ENCODE data around the gene ZDHHC5. TPM values are rescaled to one million over a fixed set of nuclear protein-coding genes. Genes with fewer than 3 reads are reported as not detected.
"Not testable (repeated sequence)": the region's sequence is repeated elsewhere in the genome, so short reads cannot be mapped to it uniquely, and the experiment has no call there.

The ZDHHC5 gene
- total RNA-seq, 1 donor from 2014 or later = 78.4 TPM

- H3K4me1 Mint-ChIP-seq (ENCODE audit: low read depth); H3K27me3 Mint-ChIP-seq (ENCODE audit: insufficient read depth); H3K4me3 Mint-ChIP-seq; DNase-seq (ENCODE audit: low spot score); intact Hi-C loops (cut with micrococcal nuclease); H3K27ac Mint-ChIP-seq; H3K9me3 Mint-ChIP-seq: not testable (repeated sequence)
- H3K36me3 Mint-ChIP-seq (ENCODE audit: low read depth) = peaks cover 35% of the 10 kb centered on the region
Measured at GRCh38 chr11:57690474-57690873, 22.6 kb downstream of the ZDHHC5 start.

- Mint-ChIP-seq H3K36me3 (ENCODE audit: low read depth) (peaks cover 34% of the 10 kb centered on the region), H3K27ac (no peak overlapping the region), H3K9me3 (no peaks in the 10 kb centered on the region), H3K27me3 (ENCODE audit: insufficient read depth) (no peaks in the 10 kb centered on the region), H3K4me3 (no peak overlapping the region), H3K4me1 (ENCODE audit: low read depth) (no peaks in the 10 kb centered on the region)
- intact Hi-C loops (cut with micrococcal nuclease) = no loop called here
- no peak for DNase-seq (ENCODE audit: low spot score)
Measured at GRCh38 chr11:57698843-57699365, 31.0 kb downstream of the ZDHHC5 start.

GRCh38 chr11:57699813-57700212 is 31.9 kb downstream of the ZDHHC5 start:
- peaks cover 43% of the 10 kb centered on the region for H3K36me3 Mint-ChIP-seq (ENCODE audit: low read depth)

GRCh38 chr11:57700425-57700824 is 32.5 kb downstream of the ZDHHC5 start:
- no peak for DNase-seq (ENCODE audit: low spot score)
- Mint-ChIP-seq H3K4me3 (no peak overlapping the region), H3K27ac (no peak overlapping the region), H3K9me3 (no peaks in the 10 kb centered on the region), H3K4me1 (ENCODE audit: low read depth) (no peaks in the 10 kb centered on the region), H3K27me3 (ENCODE audit: insufficient read depth) (no peaks in the 10 kb centered on the region), H3K36me3 (ENCODE audit: low read depth) (peaks cover 46% of the 10 kb centered on the region)
- intact Hi-C loops (cut with micrococcal nuclease) = no loop called here

More at GRCh38 chr11:57699813-57700212, 31.9 kb downstream of the ZDHHC5 start:
- Mint-ChIP-seq H3K9me3 (no peaks in the 10 kb centered on the region), H3K27ac (no peak overlapping the region), H3K27me3 (ENCODE audit: insufficient read depth) (no peaks in the 10 kb centered on the region), H3K4me1 (ENCODE audit: low read depth) (no peaks in the 10 kb centered on the region), H3K4me3 (no peak overlapping the region)
- intact Hi-C loops (cut with micrococcal nuclease) = no loop called here
- no peak for DNase-seq (ENCODE audit: low spot score)

- H3K4me1 Mint-ChIP-seq (ENCODE audit: low read depth) = peaks cover 8% of the 10 kb centered on the region
- intact Hi-C loops (cut with micrococcal nuclease) = no loop called here
- no peaks in the 10 kb centered on the region for H3K27me3 Mint-ChIP-seq (ENCODE audit: insufficient read depth)
- no peaks in the 10 kb centered on the region for H3K9me3 Mint-ChIP-seq
- peaks cover 47% of the 10 kb centered on the region for H3K36me3 Mint-ChIP-seq (ENCODE audit: low read depth)
- DNase-seq (ENCODE audit: low spot score) = no peak
- no peak overlapping the region for H3K27ac Mint-ChIP-seq
- H3K4me3 Mint-ChIP-seq = no peak overlapping the region
Measured at GRCh38 chr11:57703341-57703740, 35.4 kb downstream of the ZDHHC5 start.

- DNase-seq (ENCODE audit: low spot score) = no peak
- H3K27ac Mint-ChIP-seq = peak overlapping the region; percentile 48
- H3K36me3 Mint-ChIP-seq (ENCODE audit: low read depth) = peaks cover 42% of the 10 kb centered on the region
- peaks cover 20% of the 10 kb centered on the region for H3K4me1 Mint-ChIP-seq (ENCODE audit: low read depth)
- H3K4me3 Mint-ChIP-seq = no peak overlapping the region
- no peaks in the 10 kb centered on the region for H3K27me3 Mint-ChIP-seq (ENCODE audit: insufficient read depth)
- intact Hi-C loops (cut with micrococcal nuclease) = no loop called here
- H3K9me3 Mint-ChIP-seq = no peaks in the 10 kb centered on the region
Measured at GRCh38 chr11:57704932-57705331, 37.0 kb downstream of the ZDHHC5 start.

GRCh38 chr11:57705432-57705831 is 37.5 kb downstream of the ZDHHC5 start:
- H3K4me3 Mint-ChIP-seq; intact Hi-C loops (cut with micrococcal nuclease); H3K27me3 Mint-ChIP-seq (ENCODE audit: insufficient read depth); H3K27ac Mint-ChIP-seq; H3K9me3 Mint-ChIP-seq; DNase-seq (ENCODE audit: low spot score): not testable (repeated sequence)
- H3K36me3 Mint-ChIP-seq (ENCODE audit: low read depth) = peaks cover 42% of the 10 kb centered on the region
- peaks cover 25% of the 10 kb centered on the region for H3K4me1 Mint-ChIP-seq (ENCODE audit: low read depth)

- peak overlapping the region; percentile 21 for H3K27ac Mint-ChIP-seq
- H3K36me3 Mint-ChIP-seq (ENCODE audit: low read depth) = peaks cover 27% of the 10 kb centered on the region
- DNase-seq (ENCODE audit: low spot score) = no peak
- H3K9me3 Mint-ChIP-seq = no peaks in the 10 kb centered on the region
- H3K4me1 Mint-ChIP-seq (ENCODE audit: low read depth) = peaks cover 55% of the 10 kb centered on the region
- intact Hi-C loops (cut with micrococcal nuclease) = loop anchor here (10.0 kb wide), 1 partner anchor 1845 kb away; no protein-coding TSS in a partner anchor
- no peaks in the 10 kb centered on the region for H3K27me3 Mint-ChIP-seq (ENCODE audit: insufficient read depth)
- peak overlapping the region; percentile 97 for H3K4me3 Mint-ChIP-seq
Measured at GRCh38 chr11:57709802-57710367, 42.0 kb downstream of the ZDHHC5 start.

- H3K36me3 Mint-ChIP-seq (ENCODE audit: low read depth) = peaks cover 22% of the 10 kb centered on the region
- peak within 1 kb of the TSS; percentile 94 for H3K27ac Mint-ChIP-seq
- H3K4me1 Mint-ChIP-seq (ENCODE audit: low read depth) = peaks cover 55% of the 10 kb centered on the region
- intact Hi-C loops (cut with micrococcal nuclease) = loop anchor here (1.0 to 10.0 kb wide), 13 partner anchors 30 to 1843 kb away; partner anchors contain the start of genes CLP1, SELENOH, SSRP1 and TIMM10
- no peaks in the 10 kb centered on the region for H3K27me3 Mint-ChIP-seq (ENCODE audit: insufficient read depth)
- DNase-seq (ENCODE audit: low spot score) = peak; percentile 74
- peak within 1 kb of the TSS; percentile 97 for H3K4me3 Mint-ChIP-seq
- no peaks in the 10 kb centered on the region for H3K9me3 Mint-ChIP-seq
Measured at GRCh38 chr11:57711414-57712255, 43.7 kb downstream of the ZDHHC5 start, which contains the start of gene MED19. Gene MED19 (minus strand): TSS chr11:57712215. CDS start chr11:57712179, 36 bp downstream.

- intact Hi-C loops (cut with micrococcal nuclease) = loop anchor here (1.0 to 10.0 kb wide), 12 partner anchors 29 to 1842 kb away; partner anchors contain the start of genes CLP1, SELENOH, SSRP1 and TIMM10
- Mint-ChIP-seq H3K4me3 (peak within 1 kb of the TSS; percentile 97), H3K36me3 (ENCODE audit: low read depth) (peaks cover 20% of the 10 kb centered on the region), H3K27me3 (ENCODE audit: insufficient read depth) (no peaks in the 10 kb centered on the region), H3K9me3 (no peaks in the 10 kb centered on the region), H3K4me1 (ENCODE audit: low read depth) (peaks cover 53% of the 10 kb centered on the region), H3K27ac (peak within 1 kb of the TSS; percentile 94)
- peak; percentile 88 for DNase-seq (ENCODE audit: low spot score)
Measured at GRCh38 chr11:57712256-57713150, 44.6 kb downstream of the ZDHHC5 start, which contains the start of gene TMX2. Gene TMX2 (plus strand): TSS chr11:57712593. CDS start chr11:57712619, 26 bp downstream.

- Mint-ChIP-seq H3K9me3 (no peaks in the 10 kb centered on the region), H3K36me3 (ENCODE audit: low read depth) (peaks cover 17% of the 10 kb centered on the region), H3K27me3 (ENCODE audit: insufficient read depth) (no peaks in the 10 kb centered on the region), H3K4me1 (ENCODE audit: low read depth) (peaks cover 42% of the 10 kb centered on the region), H3K27ac (peak overlapping the region; percentile 94), H3K4me3 (peak overlapping the region; percentile 97)
- intact Hi-C loops (cut with micrococcal nuclease) = loop anchor here (10.0 kb wide), 1 partner anchor 1841 kb away; no protein-coding TSS in a partner anchor
- no peak for DNase-seq (ENCODE audit: low spot score)
Measured at GRCh38 chr11:57713835-57714234, 45.9 kb downstream of the ZDHHC5 start.

GRCh38 chr11:57716726-57717125 is 48.8 kb downstream of the ZDHHC5 start:
- peaks cover 17% of the 10 kb centered on the region for H3K4me1 Mint-ChIP-seq (ENCODE audit: low read depth)
- not testable (repeated sequence) for H3K27me3 Mint-ChIP-seq (ENCODE audit: insufficient read depth); H3K9me3 Mint-ChIP-seq; H3K27ac Mint-ChIP-seq; DNase-seq (ENCODE audit: low spot score); H3K4me3 Mint-ChIP-seq
- intact Hi-C loops (cut with micrococcal nuclease) = loop anchor here (10.0 kb wide), 1 partner anchor 1838 kb away; no protein-coding TSS in a partner anchor
- peaks cover 15% of the 10 kb centered on the region for H3K36me3 Mint-ChIP-seq (ENCODE audit: low read depth)

Data from activated T-helper 1 cell treated with anti-CD3 and anti-CD28 coated beads, Interleukin-12 subunit alpha, Interleukin-12 subunit beta, Interleukin-2, Interleukin-4 antibody, amounts not matched to agents 30 ng/mL and 10 ng/mL and 1 ng/mL, durations not matched to agents 14 hours and 24 hours and 36 hours (primary cell).